Measurements from ENCODE around the gene DNAH12. TPM values are rescaled to one million over a fixed set of nuclear protein-coding genes. Genes with fewer than 3 reads are reported as not detected.

Gene DNAH12, protein sequence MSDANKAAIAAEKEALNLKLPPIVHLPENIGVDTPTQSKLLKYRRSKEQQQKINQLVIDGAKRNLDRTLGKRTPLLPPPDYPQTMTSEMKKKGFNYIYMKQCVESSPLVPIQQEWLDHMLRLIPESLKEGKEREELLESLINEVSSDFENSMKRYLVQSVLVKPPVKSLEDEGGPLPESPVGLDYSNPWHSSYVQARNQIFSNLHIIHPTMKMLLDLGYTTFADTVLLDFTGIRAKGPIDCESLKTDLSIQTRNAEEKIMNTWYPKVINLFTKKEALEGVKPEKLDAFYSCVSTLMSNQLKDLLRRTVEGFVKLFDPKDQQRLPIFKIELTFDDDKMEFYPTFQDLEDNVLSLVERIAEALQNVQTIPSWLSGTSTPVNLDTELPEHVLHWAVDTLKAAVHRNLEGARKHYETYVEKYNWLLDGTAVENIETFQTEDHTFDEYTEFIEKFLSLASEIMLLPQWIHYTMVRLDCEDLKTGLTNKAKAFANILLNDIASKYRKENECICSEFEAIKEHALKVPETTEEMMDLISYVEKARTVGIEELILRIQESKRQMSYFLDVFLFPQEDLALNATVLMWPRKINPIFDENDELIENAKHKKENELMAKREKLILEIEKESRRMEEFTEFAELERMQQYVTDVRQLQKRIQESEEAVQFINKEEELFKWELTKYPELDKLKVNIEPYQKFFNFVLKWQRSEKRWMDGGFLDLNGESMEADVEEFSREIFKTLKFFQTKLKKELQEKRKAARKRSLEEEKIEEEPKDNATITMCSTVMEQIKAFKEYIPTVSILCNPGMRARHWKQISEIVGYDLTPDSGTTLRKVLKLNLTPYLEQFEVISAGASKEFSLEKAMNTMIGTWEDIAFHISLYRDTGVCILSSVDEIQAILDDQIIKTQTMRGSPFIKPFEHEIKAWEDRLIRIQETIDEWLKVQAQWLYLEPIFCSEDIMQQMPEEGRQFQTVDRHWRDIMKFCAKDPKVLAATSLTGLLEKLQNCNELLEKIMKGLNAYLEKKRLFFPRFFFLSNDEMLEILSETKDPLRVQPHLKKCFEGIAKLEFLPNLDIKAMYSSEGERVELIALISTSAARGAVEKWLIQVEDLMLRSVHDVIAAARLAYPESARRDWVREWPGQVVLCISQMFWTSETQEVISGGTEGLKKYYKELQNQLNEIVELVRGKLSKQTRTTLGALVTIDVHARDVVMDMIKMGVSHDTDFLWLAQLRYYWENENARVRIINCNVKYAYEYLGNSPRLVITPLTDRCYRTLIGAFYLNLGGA (N-terminal part only)
- total RNA-seq (under 1 TPM; 0.09 to 0.13 TPM), polyA plus RNA-seq (not detected)

DNA sequence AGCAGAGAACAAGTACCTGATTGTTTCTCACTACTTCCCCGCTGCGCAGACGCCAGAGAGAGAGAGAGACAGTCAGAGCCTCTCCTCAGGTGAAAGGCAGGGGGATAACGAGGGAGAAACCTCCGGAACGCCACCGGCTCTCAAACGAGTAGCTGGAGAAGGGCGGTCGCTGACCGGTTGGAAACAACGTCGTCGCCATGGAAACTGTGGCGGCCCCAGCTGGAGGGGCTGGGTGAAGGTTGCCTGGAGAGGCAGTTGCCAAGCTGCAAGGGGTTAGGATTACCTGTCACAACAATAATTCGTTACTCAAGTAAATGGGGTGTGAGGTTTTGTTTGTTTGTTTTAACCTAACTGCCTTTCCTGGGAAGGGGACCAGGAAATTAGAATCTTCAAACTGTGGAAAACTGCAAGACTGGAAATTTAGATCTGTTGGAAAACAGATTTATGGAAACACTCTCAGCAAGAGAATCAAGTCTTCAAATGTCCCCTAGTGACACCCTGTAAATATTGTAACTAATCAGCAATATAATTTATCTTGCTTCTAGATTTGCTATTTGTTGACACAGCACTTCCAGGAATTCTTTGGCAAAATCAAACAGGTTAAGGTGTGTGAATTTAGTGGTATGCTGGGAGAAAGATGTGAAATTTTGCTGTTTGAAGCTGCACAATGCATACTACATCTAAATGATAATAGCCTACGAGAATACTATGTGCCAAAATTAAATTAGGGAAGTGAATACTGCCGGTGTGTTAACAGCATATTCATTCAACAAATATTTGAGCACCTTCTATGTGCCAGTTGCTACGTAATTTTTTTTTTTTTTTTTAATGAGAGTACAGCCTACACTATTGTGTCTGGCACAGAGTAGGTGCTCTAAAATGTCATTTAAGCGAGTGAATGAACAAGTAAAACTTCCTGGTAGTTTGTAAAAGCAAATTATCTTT lies at the start of gene DNAH12:
Gene DNAH12 (minus strand): TSS at position 164 of the 945 bp plus-strand sequence. CDS start 1,474 bp downstream, outside the sequence.
- Mint-ChIP-seq H3K27me3 (peaks cover 0 to 6% of the 10 kb centered on the region in 2 donors), H3K36me3 (no peaks in the 10 kb centered on the region), H3K9me3 (no peaks in the 10 kb centered on the region), H3K4me3 (no peak within 1 kb of the TSS), H3K4me1 (peaks cover 2 to 8% (median 6%) of the 10 kb centered on the region in 3 donors), H3K27ac (no peak within 1 kb of the TSS)
- Histone ChIP-seq H3K27me3 (ENCODE audit: insufficient read depth, low read length, poor library complexity, severe bottlenecking) (no peaks in the 10 kb centered on the region), H3K4me3 (ENCODE audit: low read length) (no peak within 1 kb of the TSS), H3K27ac (ENCODE audit: low read depth, low read length) (no peak within 1 kb of the TSS), H3K4me1 (ENCODE audit: insufficient read depth, low read length) (no peaks in the 10 kb centered on the region), H3K9me3 (ENCODE audit: low read length) (no peaks in the 10 kb centered on the region), H3K36me3 (ENCODE audit: insufficient read depth, low read length) (no peaks in the 10 kb centered on the region)
- CTCF ChIA-PET: no interaction called here
- no peak for DNase-seq
- POLR2A ChIA-PET: no interaction called here

DNA sequence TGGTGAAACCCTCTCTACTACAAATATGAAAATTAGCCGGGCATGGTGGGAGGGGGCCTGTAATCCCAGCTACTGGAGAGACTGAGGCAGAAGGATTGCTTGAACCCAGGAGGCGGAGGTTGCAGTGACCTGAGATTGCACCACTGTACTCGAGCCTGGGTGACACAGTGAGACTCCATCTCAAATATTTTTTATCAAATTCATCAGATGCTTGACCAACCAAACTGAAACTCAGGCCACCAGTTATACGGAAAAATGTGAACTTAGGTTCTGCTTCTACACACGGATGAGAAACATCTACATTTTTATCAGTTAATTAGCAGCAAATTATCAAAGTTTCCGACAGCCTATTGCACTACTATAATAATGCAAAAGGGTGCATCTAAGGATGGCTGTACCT lies 48.2 kb upstream of the DNAH12 start:
- Histone ChIP-seq H3K4me1 (ENCODE audit: insufficient read depth, low read length) (peaks cover 19% of the 10 kb centered on the region), H3K4me3 (ENCODE audit: low read length) (no peak overlapping the region), H3K36me3 (ENCODE audit: insufficient read depth, low read length) (no peaks in the 10 kb centered on the region), H3K9me3 (ENCODE audit: low read length) (no peaks in the 10 kb centered on the region), H3K27me3 (ENCODE audit: insufficient read depth, low read length, poor library complexity, severe bottlenecking) (no peaks in the 10 kb centered on the region), H3K27ac (ENCODE audit: low read depth, low read length) (no peak overlapping the region)
- CTCF ChIA-PET: interaction anchor here (1.2 kb wide), 1 partner anchor 9 kb away, joined by 3 read pairs; no protein-coding TSS in a partner anchor
- H3K9me3 Mint-ChIP-seq: no peaks in the 10 kb centered on the region
- peaks cover 50 to 61% (median 60%) of the 10 kb centered on the region in 3 donors for H3K4me1 Mint-ChIP-seq
- DNase-seq: no peak
- POLR2A ChIA-PET: interaction anchor here (0.5 to 1.0 kb wide), 2 partner anchors 37 to 100 kb away, joined by 3 to 6 read pairs; no protein-coding TSS in a partner anchor
- peaks cover 0 to 1% of the 10 kb centered on the region in 2 donors for H3K27me3 Mint-ChIP-seq
- H3K27ac Mint-ChIP-seq: peak overlapping the region in 4 of 8 donors; percentile 12 to 66 (median 13)
- peaks cover 0 to 43% (median 0%) of the 10 kb centered on the region in 3 donors for H3K36me3 Mint-ChIP-seq
- H3K4me3 Mint-ChIP-seq: peak overlapping the region in 1 of 7 donors; percentile 64

DNA sequence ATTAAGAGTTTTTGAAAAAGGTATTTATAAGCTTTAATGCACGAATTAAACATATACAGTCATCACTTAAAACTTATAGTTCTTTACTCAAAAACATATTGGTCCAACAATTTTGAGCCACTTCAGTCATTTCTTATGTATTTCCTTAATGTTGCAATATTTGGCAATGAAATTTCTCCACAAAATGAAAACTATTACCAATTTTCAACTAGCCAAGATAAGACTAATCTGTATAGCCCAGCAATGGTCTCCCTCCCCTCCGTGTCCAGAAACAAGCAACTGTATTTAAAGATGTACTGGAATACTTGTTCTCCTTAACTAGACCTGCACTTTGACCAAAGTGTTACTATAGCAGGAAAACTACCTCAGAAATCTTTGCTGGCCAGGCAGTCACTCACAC lies 43.8 kb upstream of the DNAH12 start:
- Histone ChIP-seq H3K27ac (ENCODE audit: low read depth, low read length) (no peak overlapping the region), H3K36me3 (ENCODE audit: insufficient read depth, low read length) (no peaks in the 10 kb centered on the region), H3K9me3 (ENCODE audit: low read length) (no peaks in the 10 kb centered on the region), H3K4me3 (ENCODE audit: low read length) (no peak overlapping the region), H3K4me1 (ENCODE audit: insufficient read depth, low read length) (no peaks in the 10 kb centered on the region), H3K27me3 (ENCODE audit: insufficient read depth, low read length, poor library complexity, severe bottlenecking) (no peaks in the 10 kb centered on the region)
- no peaks in the 10 kb centered on the region for H3K9me3 Mint-ChIP-seq
- peaks cover 0 to 46% (median 5%) of the 10 kb centered on the region in 3 donors for H3K36me3 Mint-ChIP-seq
- ChIA-PET CTCF (no interaction called here), POLR2A (no interaction called here)
- peak overlapping the region in 4 of 8 donors; percentile 9 to 49 (median 28) for H3K27ac Mint-ChIP-seq
- peaks cover 0 to 2% of the 10 kb centered on the region in 2 donors for H3K27me3 Mint-ChIP-seq
- H3K4me3 Mint-ChIP-seq: no peak overlapping the region
- peaks cover 35 to 60% (median 59%) of the 10 kb centered on the region in 3 donors for H3K4me1 Mint-ChIP-seq
- DNase-seq: no peak

DNA sequence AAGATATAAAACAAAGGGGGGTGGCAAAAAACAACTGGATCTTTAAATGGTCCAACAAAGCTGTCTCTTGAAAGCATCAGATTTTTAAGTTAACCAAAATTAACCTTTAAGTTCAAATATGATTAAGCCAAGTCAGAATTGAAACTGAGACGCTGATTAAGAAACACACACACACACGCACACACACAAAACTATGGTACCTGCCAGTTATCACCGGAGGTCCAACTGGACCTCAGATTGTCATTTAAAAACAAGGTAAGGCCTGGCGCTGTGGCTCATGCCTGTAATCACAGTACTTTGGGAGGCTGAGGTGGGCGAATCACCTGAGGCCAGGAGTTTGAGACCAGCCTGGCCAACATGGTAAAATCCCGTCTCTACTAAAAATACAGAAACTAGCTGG lies 42.6 kb upstream of the DNAH12 start:
- H3K4me3 ChIP-seq (ENCODE audit: low read length): no peak overlapping the region
- peaks cover 29 to 53% (median 52%) of the 10 kb centered on the region in 3 donors for H3K4me1 Mint-ChIP-seq
- H3K36me3 ChIP-seq (ENCODE audit: insufficient read depth, low read length): no peaks in the 10 kb centered on the region
- H3K4me3 Mint-ChIP-seq: no peak overlapping the region
- H3K27ac Mint-ChIP-seq: peak overlapping the region in 2 of 8 donors; percentile 21 to 79
- H3K27me3 Mint-ChIP-seq: peaks cover 0 to 2% of the 10 kb centered on the region in 2 donors
- H3K27ac ChIP-seq (ENCODE audit: low read depth, low read length): no peak overlapping the region
- POLR2A ChIA-PET: no interaction called here
- no peak for DNase-seq
- H3K4me1 ChIP-seq (ENCODE audit: insufficient read depth, low read length): no peaks in the 10 kb centered on the region
- no peaks in the 10 kb centered on the region for H3K9me3 Mint-ChIP-seq
- CTCF ChIA-PET: no interaction called here
- H3K27me3 ChIP-seq (ENCODE audit: insufficient read depth, low read length, poor library complexity, severe bottlenecking): no peaks in the 10 kb centered on the region
- H3K36me3 Mint-ChIP-seq: peaks cover 0 to 44% (median 8%) of the 10 kb centered on the region in 3 donors
- no peaks in the 10 kb centered on the region for H3K9me3 ChIP-seq (ENCODE audit: low read length)

DNA sequence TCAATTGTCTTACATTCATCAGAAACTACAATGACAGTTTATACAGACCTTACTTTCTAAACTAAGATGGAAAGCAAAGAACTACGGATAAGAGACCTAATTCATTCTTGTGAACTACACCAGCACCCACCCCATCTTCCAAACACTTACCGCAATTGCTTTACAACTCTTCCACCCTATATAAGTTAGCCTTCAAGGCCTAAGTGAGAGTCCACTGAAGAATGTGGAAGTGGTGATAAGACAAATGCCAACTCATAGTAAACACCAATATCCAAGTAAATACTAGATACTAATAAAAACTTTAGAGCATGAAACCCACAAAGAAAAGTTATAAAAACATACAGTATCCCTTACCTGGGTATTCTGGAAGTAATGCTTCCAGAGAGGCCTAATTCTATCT lies 39.4 kb upstream of the DNAH12 start:
- no peak overlapping the region for H3K4me3 ChIP-seq (ENCODE audit: low read length)
- no peaks in the 10 kb centered on the region for H3K9me3 Mint-ChIP-seq
- no peak overlapping the region for H3K27ac ChIP-seq (ENCODE audit: low read depth, low read length)
- H3K27ac Mint-ChIP-seq: peak overlapping the region in 3 of 8 donors; percentile 8 to 77 (median 66)
- peaks cover 29 to 45% (median 44%) of the 10 kb centered on the region in 3 donors for H3K4me1 Mint-ChIP-seq
- peaks cover 0 to 2% of the 10 kb centered on the region in 2 donors for H3K27me3 Mint-ChIP-seq
- ChIA-PET POLR2A (no interaction called here), CTCF (interaction anchor here (1.2 kb wide), 1 partner anchor 10 kb away, joined by 3 read pairs; no protein-coding TSS in a partner anchor)
- H3K4me3 Mint-ChIP-seq: no peak overlapping the region
- H3K36me3 ChIP-seq (ENCODE audit: insufficient read depth, low read length): peaks cover 6% of the 10 kb centered on the region
- H3K36me3 Mint-ChIP-seq: peaks cover 0 to 52% (median 10%) of the 10 kb centered on the region in 3 donors
- no peak for DNase-seq
- no peaks in the 10 kb centered on the region for H3K9me3 ChIP-seq (ENCODE audit: low read length)
- no peaks in the 10 kb centered on the region for H3K27me3 ChIP-seq (ENCODE audit: insufficient read depth, low read length, poor library complexity, severe bottlenecking)
- H3K4me1 ChIP-seq (ENCODE audit: insufficient read depth, low read length): no peaks in the 10 kb centered on the region

DNA sequence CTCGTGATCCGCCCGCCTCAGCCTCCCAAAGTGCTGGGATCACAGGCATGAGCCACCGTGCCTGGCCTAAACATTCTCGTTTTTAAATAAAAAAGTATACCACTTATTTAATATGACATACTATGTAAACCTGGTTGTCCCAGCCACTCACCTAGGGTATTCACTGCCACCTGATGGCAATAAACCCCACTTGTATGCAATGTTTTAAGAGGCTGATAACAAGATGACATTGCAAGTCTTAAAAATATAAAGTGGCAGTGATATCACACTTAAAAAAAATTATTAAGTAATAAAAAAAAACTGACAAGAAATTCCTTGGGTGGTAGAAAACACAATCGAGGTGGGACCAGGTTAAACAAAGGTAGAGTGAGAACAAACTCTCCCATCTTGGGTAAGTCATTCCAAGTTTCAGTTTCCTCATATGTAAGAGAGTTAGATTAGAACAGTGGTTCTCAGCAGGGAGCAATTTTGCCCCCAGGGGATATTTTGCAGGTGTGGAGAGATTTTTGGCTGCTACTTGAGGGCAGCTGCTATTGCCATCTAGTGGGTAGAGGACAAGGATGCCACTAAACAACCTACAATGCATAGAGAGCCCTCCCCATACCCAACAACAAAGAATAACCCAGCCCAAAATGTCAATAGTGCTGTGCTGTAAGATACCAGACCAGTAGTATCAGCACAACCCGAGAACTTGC lies 38.5 kb upstream of the DNAH12 start:
- ChIA-PET POLR2A (no interaction called here), CTCF (interaction anchor here (1.2 kb wide), 1 partner anchor 10 kb away, joined by 3 read pairs; no protein-coding TSS in a partner anchor)
- no peak overlapping the region for H3K4me3 Mint-ChIP-seq
- Histone ChIP-seq H3K27me3 (ENCODE audit: insufficient read depth, low read length, poor library complexity, severe bottlenecking) (no peaks in the 10 kb centered on the region), H3K9me3 (ENCODE audit: low read length) (no peaks in the 10 kb centered on the region), H3K27ac (ENCODE audit: low read depth, low read length) (no peak overlapping the region), H3K4me3 (ENCODE audit: low read length) (no peak overlapping the region), H3K4me1 (ENCODE audit: insufficient read depth, low read length) (no peaks in the 10 kb centered on the region), H3K36me3 (ENCODE audit: insufficient read depth, low read length) (peaks cover 6% of the 10 kb centered on the region)
- no peak for DNase-seq
- no peaks in the 10 kb centered on the region for H3K9me3 Mint-ChIP-seq
- peaks cover 26 to 44% (median 43%) of the 10 kb centered on the region in 3 donors for H3K4me1 Mint-ChIP-seq
- peaks cover 0 to 56% (median 10%) of the 10 kb centered on the region in 3 donors for H3K36me3 Mint-ChIP-seq
- peaks cover 0 to 2% of the 10 kb centered on the region in 2 donors for H3K27me3 Mint-ChIP-seq
- H3K27ac Mint-ChIP-seq: peak overlapping the region in 6 of 8 donors; percentile 8 to 77 (median 44)

Data from CD8-positive, alpha-beta memory T cell (primary cell).